Activated CD4-positive, alpha-beta T cell treated with anti-CD3 and anti-CD28 coated beads for 24 hours (primary cell): ENCODE measurements around the gene AR.
"Not testable (repeated sequence)": the region's sequence is repeated elsewhere in the genome, so short reads cannot be mapped to it uniquely, and the experiment has no call there.

Source experiments
- DNase-seq, 2 donors: peaks; one replicate each; pipeline ENCODE4 v3.0.0-alpha.2; 2020; ENCODE audit warnings: low read depth in 2 of 2

AR gene

GRCh38 chrX:67624325-67624724, 80.5 kb downstream of the AR start:
- no peak for DNase-seq

- DNase-seq, result no peak
Observed at GRCh38 chrX:67635424-67635823, 91.6 kb downstream of the AR start.

GRCh38 chrX:67636532-67636931, 92.7 kb downstream of the AR start:
- DNase-seq, result no peak

GRCh38 chrX:67637293-67637692, 93.5 kb downstream of the AR start:
- DNase-seq, result not testable (repeated sequence)

- DNase-seq, result no peak
Observed at GRCh38 chrX:67648361-67648760, 104.5 kb downstream of the AR start.

- no peak for DNase-seq
Observed at GRCh38 chrX:67651437-67652142, 107.8 kb downstream of the AR start.

- DNase-seq, result no peak
Observed at GRCh38 chrX:67652543-67652942, 108.7 kb downstream of the AR start.

- no peak for DNase-seq
Observed at GRCh38 chrX:67654301-67654700, 110.5 kb downstream of the AR start.

- DNase-seq, result no peak
Observed at GRCh38 chrX:67665583-67665982, 121.8 kb downstream of the AR start.

- DNase-seq, result not testable (repeated sequence)
Observed at GRCh38 chrX:67670717-67671116, 126.9 kb downstream of the AR start.

GRCh38 chrX:67673741-67674274, 130.0 kb downstream of the AR start:
- no peak for DNase-seq

GRCh38 chrX:67674741-67675140, 130.9 kb downstream of the AR start:
- DNase-seq, result no peak

GRCh38 chrX:67684136-67684535, 140.3 kb downstream of the AR start:
- no peak for DNase-seq

GRCh38 chrX:67692246-67692645, 148.4 kb downstream of the AR start:
- DNase-seq, result no peak

- DNase-seq, result no peak
Observed at GRCh38 chrX:67693928-67694327, 150.1 kb downstream of the AR start.

GRCh38 chrX:67697452-67697851, 153.6 kb downstream of the AR start:
- DNase-seq, result no peak

GRCh38 chrX:67700602-67701001, 156.8 kb downstream of the AR start:
- no peak for DNase-seq

- DNase-seq, result no peak
Observed at GRCh38 chrX:67714004-67714403, 170.2 kb downstream of the AR start.

GRCh38 chrX:67717571-67717970, 173.8 kb downstream of the AR start:
- DNase-seq, result no peak

- no peak for DNase-seq
Observed at GRCh38 chrX:67718926-67719325, 175.1 kb downstream of the AR start.

GRCh38 chrX:67720344-67720743, 176.5 kb downstream of the AR start:
- no peak for DNase-seq

- no peak for DNase-seq
Observed at GRCh38 chrX:67721321-67721720, 177.5 kb downstream of the AR start.

GRCh38 chrX:67723580-67724351, 179.9 kb downstream of the AR start:
- no peak for DNase-seq
